HCT116 (cell line): ENCODE measurements around the gene SNED1. TPM values are rescaled to one million over a fixed set of nuclear protein-coding genes. Genes with fewer than 3 reads are reported as not detected.

Experiments used
- ATAC-seq: fragments of 200-7000 bp; cut with Tn5 transposase; 2 replicates; pipeline ENCODE4 v1.9.1; 2020; ENCODE audit warnings: mild to moderate bottlenecking, moderate library complexity
- BruUV-seq: library from RNA; stranded (reverse); fragments of 400-500 nt; replicated peaks from 2 replicates; lab custom pipeline; 2021; lab: Mats Ljungman, UMichigan
- CTCF ChIA-PET: fragments of 300-600 bp; sonication (Branson Sonifier 250); formaldehyde crosslinking; loops from one replicate; lab custom pipeline; 2021; ENCODE audit warnings: antibody characterized with exemption; lab: Charles Lee
- POLR2A ChIA-PET: fragments of 300-600, 350-600 bp; sonication (Branson Sonifier 250); formaldehyde crosslinking; loops from one replicate; lab custom pipeline; 2021; ENCODE audit warnings: antibody characterized with exemption; lab: Charles Lee
- RAD21 ChIA-PET, 2 experiments: fragments of 300-600 bp; sonication (Branson Sonifier 250); formaldehyde crosslinking; loops; one replicate each; lab custom pipeline; 2023; ENCODE audit warnings: low total read pairs in 2 of 2; ENCODE audit not compliant: uncharacterized antibody in 2 of 2, unreplicated experiment in 2 of 2, low non-redundant PET in 1 of 2; lab: Charles Lee
- DNase-seq: peaks from one replicate; pipeline ENCODE4 v3.0.0-alpha.2; 2010; ENCODE audit warnings: low read depth, low spot score
- H2AFZ ChIP-seq: fragments of 200-600 bp; shearing (Covaris generic), sonication (generic); 2 replicates; pipeline ENCODE4 v1.6.1; 2017; ENCODE audit warnings: low read depth, mixed run types, mixed read lengths, antibody characterized with exemption, low read length; ENCODE audit not compliant: poor library complexity, severe bottlenecking
- H3K27ac ChIP-seq: 2 replicates; pipeline ENCODE4 v1.5.1; 2012; ENCODE audit warnings: low read depth, low read length
- H3K27me3 ChIP-seq: fragments of 200-600 bp; sonication (generic); 2 replicates; pipeline ENCODE4 v1.6.1; 2016; ENCODE audit warnings: mixed run types, low read length, mixed read lengths; ENCODE audit not compliant: insufficient read depth
- H3K36me3 ChIP-seq, 2 experiments: fragments of 200-500 bp in 1 of 2; fragments of 200-600 bp in 1 of 2; sonication (Bioruptor generic) in 1 of 2; sonication (generic) in 1 of 2; 2 replicates each; pipeline versions ENCODE4 v1.5.1 to v1.6.1; 2014 to 2016; ENCODE audit warnings: low read length in 2 of 2, inconsistent platforms in 1 of 2, mixed read lengths in 1 of 2, mixed run types in 1 of 2; ENCODE audit not compliant: insufficient read depth in 2 of 2, control insufficient read depth in 1 of 2
- H3K4me1 ChIP-seq, 2 experiments: fragments of 200-600 bp in 1 of 2; sonication (generic) in 1 of 2; 2 replicates each; pipeline versions ENCODE4 v1.5.1 to v1.6.1; 2012 to 2017; ENCODE audit warnings: low read length in 2 of 2, inconsistent platforms in 1 of 2, mild to moderate bottlenecking in 1 of 2, mixed read lengths in 1 of 2, mixed run types in 1 of 2, moderate library complexity in 1 of 2; ENCODE audit not compliant: insufficient read depth in 2 of 2, control insufficient read depth in 1 of 2
- H3K4me2 ChIP-seq: fragments of 200-600 bp; sonication (generic); 2 replicates; pipeline ENCODE4 v1.6.1; 2017; ENCODE audit warnings: mixed run types, low read length, mixed read lengths
- H3K4me3 ChIP-seq, 2 experiments: fragments of 200-600 bp in 1 of 2; sonication (generic) in 1 of 2; replicated peaks in 1 of 2; 2 replicates each; pipeline ENCODE4 v1.5.1; 2011 to 2016; ENCODE audit warnings: low read length in 2 of 2, control low read depth in 1 of 2, low read depth in 1 of 2, mild to moderate bottlenecking in 1 of 2, mixed read lengths in 1 of 2, mixed run types in 1 of 2
- H3K79me2 ChIP-seq: fragments of 200-600 bp; sonication (generic); 2 replicates; pipeline ENCODE4 v1.6.1; 2017; ENCODE audit warnings: mild to moderate bottlenecking, mixed run types, low read length, moderate library complexity, mixed read lengths; ENCODE audit not compliant: insufficient read depth
- H3K9ac ChIP-seq: fragments of 200-600 bp; sonication (generic); 2 replicates; pipeline ENCODE4 v1.6.1; 2016; ENCODE audit warnings: low read length, mixed read lengths
- H3K9me2 ChIP-seq: fragments of 200-600 bp; sonication (generic), shearing (Covaris generic); 2 replicates; pipeline ENCODE4 v1.6.1; 2017; ENCODE audit warnings: mixed run types, mild to moderate bottlenecking, moderate library complexity; ENCODE audit not compliant: insufficient read depth
- H3K9me3 ChIP-seq, 2 experiments: fragments of 200-500 bp in 1 of 2; fragments of 200-600 bp in 1 of 2; sonication (Bioruptor generic) in 1 of 2; sonication (generic) in 1 of 2; 2 replicates each; pipeline ENCODE4 v1.6.1; 2014 to 2017; ENCODE audit warnings: low read length in 2 of 2, mixed read lengths in 2 of 2, inconsistent platforms in 1 of 2, low read depth in 1 of 2, mild to moderate bottlenecking in 1 of 2, mixed run types in 1 of 2, moderate library complexity in 1 of 2; ENCODE audit not compliant: control insufficient read depth in 1 of 2, insufficient read depth in 1 of 2
- H4K20me1 ChIP-seq: fragments of 200-600 bp; sonication (generic), shearing (Covaris generic); 2 replicates; pipeline ENCODE4 v1.6.1; 2017; ENCODE audit warnings: mixed run types, mild to moderate bottlenecking, moderate library complexity; ENCODE audit not compliant: insufficient read depth
- CEBPB ChIP-seq: IDR thresholded peaks from 2 replicates; pipeline ENCODE4 v1.6.1; 2012; ENCODE audit warnings: low read depth
- CTCF ChIP-seq, 3 experiments: fragments of 200-600 bp in 1 of 3; sonication (generic) in 1 of 3; IDR thresholded peaks in 2 of 3; conservative IDR thresholded peaks in 1 of 3; 2 replicates each; pipeline ENCODE4 v1.5.1; 2012 to 2017; ENCODE audit warnings: low read depth in 2 of 3, low read length in 2 of 3, antibody characterized with exemption in 1 of 3, borderline replicate concordance in 1 of 3, control low read depth in 1 of 3, mild to moderate bottlenecking in 1 of 3, mixed read lengths in 1 of 3, mixed run types in 1 of 3, moderate library complexity in 1 of 3; ENCODE audit not compliant: insufficient read depth in 1 of 3
- EGR1 ChIP-seq: IDR thresholded peaks from 2 replicates; pipeline ENCODE4 v1.6.1; 2012; ENCODE audit warnings: low read depth
- EZH2phosphoT487 ChIP-seq: fragments of 200-600 bp; IDR thresholded peaks from 2 replicates; pipeline ENCODE4 v1.6.1; 2018; ENCODE audit warnings: antibody characterized with exemption, borderline replicate concordance
- JUND ChIP-seq: IDR thresholded peaks from 2 replicates; pipeline ENCODE4 v1.6.1; 2012
- POLR2A ChIP-seq: IDR thresholded peaks from 2 replicates; pipeline ENCODE4 v1.7.0; 2011; ENCODE audit warnings: borderline replicate concordance; ENCODE audit not compliant: insufficient read depth, insufficient read length; ENCODE audit errors: extremely low read depth
- POLR2AphosphoS5 ChIP-seq: IDR thresholded peaks from 2 replicates; pipeline ENCODE4 v1.6.1; 2011; ENCODE audit warnings: mild to moderate bottlenecking, low read depth, low read length, moderate library complexity
- RAD21 ChIP-seq: IDR thresholded peaks from 2 replicates; pipeline ENCODE4 v1.6.1; 2012; ENCODE audit warnings: low read depth, mild to moderate bottlenecking
- REST ChIP-seq: IDR thresholded peaks from 2 replicates; pipeline ENCODE4 v1.6.1; 2012; ENCODE audit warnings: low read depth
- SP1 ChIP-seq: IDR thresholded peaks from 2 replicates; pipeline ENCODE4 v1.6.1; 2012; ENCODE audit warnings: low read depth
- YY1 ChIP-seq: IDR thresholded peaks from 2 replicates; pipeline ENCODE4 v1.6.1; 2011; ENCODE audit warnings: low read length, low read depth, moderate library complexity, mild to moderate bottlenecking; ENCODE audit not compliant: insufficient replicate concordance; ENCODE audit errors: extremely low read depth
- ZFX ChIP-seq: fragments of 450-650 bp; IDR thresholded peaks from 2 replicates; pipeline ENCODE4 v1.6.1; 2017
- intact Hi-C: fragments of 100-400 bp; cut with micrococcal nuclease; formaldehyde crosslinking; loops from 2 replicates; pipeline ENCODE4 v1.10.0; 2022
- total RNA-seq: library from RNA; stranded (reverse); gene quantifications from one replicate; pipeline ENCODE4 v1.2.1, GENCODE V29; 2021; ENCODE audit not compliant: unreplicated experiment

The SNED1 gene
- total RNA-seq, 1 experiment from 2014 or later, result 9.6 TPM

- BruUV-seq, result no TSS peak
- Histone ChIP-seq H3K9ac (no peak overlapping the region), H3K27me3 (no peaks in the 10 kb centered on the region), H3K9me2 (no peaks in the 10 kb centered on the region), H3K79me2 (no peaks in the 10 kb centered on the region), H4K20me1 (no peaks in the 10 kb centered on the region), H3K36me3 (no peaks in the 10 kb centered on the region), H3K4me1 (no peaks in the 10 kb centered on the region), H3K4me2 (no peak overlapping the region), H3K4me3 (no peak overlapping the region)
- no peak for ATAC-seq
- DNase-seq, result no peak
- TF ChIP-seq JUND, result no peak
- TF ChIP-seq EGR1, result no peak
- no peak for TF ChIP-seq YY1
- TF ChIP-seq POLR2A, result no peak
- TF ChIP-seq RAD21, result no peak
- no peak for TF ChIP-seq POLR2AphosphoS5
- no peak for TF ChIP-seq CTCF (IDR thresholded peaks at IDR 0.05 in 2 of 3, conservative IDR thresholded peaks at IDR 0.05 in 1 of 3; ENCODE audit: borderline replicate concordance in 1 of 3, insufficient read depth in 1 of 3, low read depth in 2 of 3, low read length in 2 of 3)
- TF ChIP-seq SP1, result no peak
- no peak for TF ChIP-seq ZFX
- TF ChIP-seq EZH2phosphoT487, result no peak
- no peak for TF ChIP-seq CEBPB
- TF ChIP-seq REST, result no peak
- TF ChIP-seq, all 23 proteins: peak for 0
- ChIA-PET CTCF (interaction anchor here (0.6 kb wide), 1 partner anchor 29 kb away, joined by 5 read pairs; no protein-coding TSS in a partner anchor), RAD21 (no interaction called here), POLR2A (no interaction called here)
- no peak overlapping the region for H3K27ac ChIP-seq
- no peaks in the 10 kb centered on the region for H3K9me3 ChIP-seq
- intact Hi-C loops, result no loop called here
- no peak overlapping the region for H2AFZ ChIP-seq
Observed at GRCh38 chr2:241048949-241049343, 50.5 kb downstream of the SNED1 start.
